ENCODE data around the gene RPL27A.

The RPL27A gene

DNA sequence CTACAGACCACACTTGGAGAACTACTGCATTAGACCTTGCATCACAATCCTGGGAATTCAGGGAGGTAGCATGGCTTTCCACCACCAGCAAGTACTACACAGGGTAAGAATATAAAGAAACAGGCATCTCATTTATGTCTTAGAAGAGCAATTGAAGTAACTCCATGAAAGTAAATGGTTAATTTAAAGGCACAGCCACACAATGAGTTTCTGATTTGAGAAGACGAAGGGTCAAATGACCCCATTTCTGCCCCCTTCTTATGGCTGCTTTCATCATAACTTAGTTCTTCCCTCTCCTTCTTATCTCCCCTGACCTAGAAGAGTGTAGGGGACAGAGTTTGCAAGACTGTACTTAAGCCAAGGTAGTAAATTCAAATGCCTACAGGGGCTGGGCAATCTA is 6.1 kb upstream of the RPL27A start:
- no peak for DNase-seq

DNA sequence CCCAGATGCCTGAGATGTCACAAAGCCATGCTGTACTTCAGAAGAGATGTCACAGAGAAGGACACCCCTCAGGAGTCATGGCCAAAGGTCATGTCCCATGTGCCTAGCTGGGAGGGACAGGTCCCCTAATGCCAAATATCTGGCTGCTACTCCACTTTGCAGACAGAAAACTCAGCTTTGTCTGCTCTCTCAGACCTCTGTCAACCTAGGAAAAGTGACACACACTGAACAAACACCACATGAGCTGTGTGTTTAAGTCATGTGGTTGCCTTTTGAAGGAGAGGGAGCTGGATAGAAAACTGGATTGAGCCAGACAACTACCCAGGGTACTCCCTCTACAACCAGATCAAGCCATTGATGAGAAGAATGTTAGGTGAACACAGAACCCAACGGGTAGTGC is 3.6 kb upstream of the RPL27A start:
- DNase-seq, result no peak

GRCh38 chr11:8681837-8682302 is 722 bp upstream of the RPL27A start:
- DNase-seq, result no peak

- no peak for DNase-seq
These were observed 669 bp downstream of the RPL27A start for GRCh38 chr11:8683115-8683807.

DNA sequence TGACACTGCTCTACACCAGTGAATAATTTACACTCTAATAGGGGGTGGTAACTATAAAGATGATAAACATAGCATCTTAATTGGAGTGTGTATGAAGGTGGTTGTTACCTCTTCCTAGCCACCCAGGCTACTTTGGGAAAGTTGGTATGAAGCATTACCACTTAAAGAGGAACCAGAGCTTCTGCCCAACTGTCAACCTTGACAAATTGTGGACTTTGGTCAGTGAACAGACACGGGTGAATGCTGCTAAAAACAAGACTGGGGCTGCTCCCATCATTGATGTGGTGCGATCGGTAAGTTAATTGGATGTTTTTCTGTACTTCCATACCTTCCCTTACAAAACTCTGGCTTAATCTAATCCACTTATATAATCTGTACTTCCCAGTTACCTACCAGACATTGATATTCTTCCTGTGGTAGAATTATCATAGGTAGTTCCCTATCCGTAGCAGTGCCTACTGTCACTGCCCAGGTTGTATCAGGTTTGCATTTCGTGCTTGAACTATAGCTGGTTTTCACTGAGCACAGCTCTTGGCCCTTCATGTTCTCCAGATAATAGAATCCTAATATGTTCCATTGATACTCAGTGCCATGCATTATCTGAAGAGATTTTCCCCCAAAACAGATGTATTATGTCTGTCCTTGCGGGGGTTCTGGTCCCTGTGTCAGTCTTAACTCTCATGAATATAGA is 2.2 kb downstream of the RPL27A start:
- DNase-seq, result no peak

DNA sequence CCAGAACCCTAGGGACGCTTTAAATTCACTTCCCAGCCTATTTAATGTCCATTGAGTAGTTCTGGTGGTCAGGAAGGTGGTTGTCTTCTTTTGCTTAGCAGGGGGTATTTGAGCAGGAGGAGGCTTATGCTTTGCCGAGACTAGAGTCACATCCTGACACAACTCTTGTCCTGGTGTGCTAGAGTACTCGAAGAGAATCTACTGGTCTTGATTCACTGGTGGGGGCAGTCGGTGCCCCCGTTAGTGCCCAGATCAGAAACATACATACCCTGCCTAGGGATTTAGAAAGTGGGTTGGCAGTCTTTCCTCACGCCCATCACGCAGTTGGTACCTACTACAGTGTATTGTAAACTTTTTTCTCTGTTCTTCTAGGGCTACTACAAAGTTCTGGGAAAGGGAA is 2.7 kb downstream of the RPL27A start:
- DNase-seq, result no peak

DNA sequence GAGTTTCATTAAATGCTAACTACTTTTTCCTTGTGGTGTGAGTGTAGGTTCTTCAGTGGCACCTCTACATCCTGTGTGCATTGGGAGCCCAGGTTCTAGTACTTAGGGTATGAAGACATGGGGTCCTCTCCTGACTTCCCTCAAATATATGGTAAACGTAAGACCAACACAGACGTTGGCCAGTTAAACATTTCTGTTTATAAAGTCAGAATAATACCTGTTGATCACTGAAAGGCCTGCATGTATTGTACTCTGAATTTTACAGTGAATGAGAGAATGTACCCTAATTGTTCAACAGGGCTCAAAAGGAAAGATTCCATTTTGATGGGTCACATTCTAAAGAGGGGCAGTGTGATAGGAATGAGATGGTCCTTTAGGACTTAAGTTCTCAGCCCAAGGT is 3.2 kb downstream of the RPL27A start:
- no peak for DNase-seq

- no peak for DNase-seq
These were observed 3.7 kb downstream of the RPL27A start for GRCh38 chr11:8686325-8686724.

- no peak for DNase-seq
These were observed 6.1 kb downstream of the RPL27A start for GRCh38 chr11:8688414-8689362.

GRCh38 chr11:8689726-8690255 is 7.2 kb downstream of the RPL27A start:
- no peak for DNase-seq

DNA sequence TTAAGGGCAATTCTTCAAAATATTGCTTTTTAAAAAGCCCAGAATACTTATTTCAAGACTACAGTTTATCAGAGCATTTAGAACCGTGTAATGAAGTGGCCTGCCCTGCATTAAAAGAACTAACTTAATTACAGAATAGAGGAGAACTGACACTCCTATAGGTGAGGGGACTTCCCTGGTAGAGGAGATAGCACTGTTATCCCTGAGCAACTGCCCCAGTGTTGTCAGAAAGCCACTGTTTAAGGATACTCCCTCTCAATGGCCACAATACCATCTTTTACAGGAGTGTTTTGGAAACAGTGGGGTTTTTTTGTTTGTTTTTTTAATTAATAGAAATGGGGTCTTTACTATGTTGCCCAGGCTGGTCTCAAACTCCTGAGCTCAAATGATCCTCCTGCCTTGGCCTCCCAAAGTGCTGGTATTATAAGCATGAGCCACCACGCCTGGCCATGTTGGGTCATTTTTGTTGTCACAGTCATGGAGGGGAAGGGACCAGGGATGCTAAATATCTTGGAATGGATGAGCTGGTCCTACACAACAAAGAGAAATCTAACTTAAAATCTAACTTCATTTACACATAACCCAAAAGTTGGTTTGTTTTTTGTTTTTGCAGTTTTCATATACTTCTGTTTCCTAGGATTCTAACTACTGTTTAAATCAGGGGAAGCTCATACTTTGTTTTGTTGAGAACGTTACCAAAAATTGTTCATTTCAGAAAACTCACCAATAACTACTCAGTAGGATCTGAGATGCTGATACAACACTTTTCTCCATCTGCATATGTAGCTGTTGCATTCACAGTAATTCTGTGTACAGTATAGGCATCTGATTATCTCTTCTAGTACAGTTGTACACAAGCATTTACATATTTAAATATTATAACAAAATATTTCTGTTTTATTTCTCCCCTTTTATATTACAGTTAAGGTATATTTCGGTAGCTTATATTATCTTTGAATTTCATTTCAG is 8.1 kb downstream of the RPL27A start:
- DNase-seq, result no peak

- DNase-seq, result no peak
These were observed 9.0 kb downstream of the RPL27A start for GRCh38 chr11:8691601-8692000.

- no peak for DNase-seq
These were observed 9.8 kb downstream of the RPL27A start for GRCh38 chr11:8692417-8692816.

GRCh38 chr11:8693010-8693551 is 10.5 kb downstream of the RPL27A start:
- no peak for DNase-seq

DNA sequence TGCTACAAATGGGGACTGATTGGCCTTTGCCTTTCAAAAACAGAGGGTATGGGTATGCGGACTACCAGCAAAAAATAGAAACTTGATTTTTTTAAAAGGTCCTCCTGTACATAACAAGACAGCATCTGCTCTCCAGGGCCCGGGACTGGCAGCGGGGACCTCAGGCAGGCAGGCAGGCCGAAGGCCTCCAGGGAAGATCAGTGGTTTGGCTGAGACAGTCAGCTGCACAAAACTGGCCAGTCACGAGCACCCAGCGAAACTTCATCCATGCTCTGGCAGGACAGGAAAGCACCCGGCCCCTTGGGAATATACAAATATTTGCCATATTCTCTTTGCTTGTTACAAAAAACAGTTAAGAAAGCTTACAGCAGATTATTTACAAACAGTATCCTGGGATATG is 11.0 kb downstream of the RPL27A start:
- DNase-seq, result no peak

GRCh38 chr11:8694137-8694536 is 11.5 kb downstream of the RPL27A start:
- DNase-seq, result no peak

GRCh38 chr11:8697054-8697453 is 14.5 kb downstream of the RPL27A start:
- DNase-seq, result no peak

DNA sequence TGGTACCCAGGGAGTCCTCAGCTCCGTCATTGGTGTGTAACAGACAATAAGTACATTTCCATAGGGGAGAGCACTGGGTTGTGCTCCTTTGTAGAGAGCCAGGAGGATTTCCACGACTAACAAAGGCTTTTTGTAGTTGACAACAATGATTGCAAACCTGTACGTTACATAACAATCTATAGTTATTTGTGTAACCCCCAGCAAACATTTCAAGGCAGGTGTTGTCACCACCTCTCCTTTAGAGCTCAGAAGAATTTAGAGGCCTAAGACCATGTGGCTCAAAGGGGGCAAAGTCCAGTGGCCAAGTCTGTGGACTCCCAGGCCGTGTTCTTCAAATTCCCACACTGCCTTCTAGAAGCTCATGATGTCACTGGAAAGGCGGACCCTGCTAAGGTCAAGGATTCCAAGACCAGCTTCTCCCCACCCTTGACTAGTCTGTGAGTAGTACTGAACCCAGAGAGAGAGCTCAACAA is 15.8 kb downstream of the RPL27A start:
- DNase-seq, result no peak

- no peak for DNase-seq
These were observed 16.4 kb downstream of the RPL27A start for GRCh38 chr11:8698917-8699441.

DNA sequence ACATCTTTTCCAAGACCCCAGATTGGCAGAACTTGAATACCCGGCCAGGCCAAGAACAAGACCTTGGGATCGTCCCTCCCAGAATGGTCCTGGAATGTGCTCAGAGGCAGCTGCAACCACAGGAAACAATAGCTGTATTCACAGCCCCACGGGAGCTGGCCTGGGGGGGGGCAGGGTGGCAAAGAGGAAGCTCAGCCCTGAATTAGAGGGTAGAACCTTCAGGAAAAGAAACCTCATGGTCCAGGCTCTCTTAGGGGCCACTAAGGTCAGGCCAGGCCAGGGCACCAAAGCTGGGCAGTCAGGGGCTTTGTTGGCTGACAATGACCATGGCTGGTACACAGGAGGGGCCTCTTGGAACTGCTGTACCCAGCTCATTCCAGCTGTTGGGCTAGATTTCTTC is 17.3 kb downstream of the RPL27A start:
- no peak for DNase-seq

DNA sequence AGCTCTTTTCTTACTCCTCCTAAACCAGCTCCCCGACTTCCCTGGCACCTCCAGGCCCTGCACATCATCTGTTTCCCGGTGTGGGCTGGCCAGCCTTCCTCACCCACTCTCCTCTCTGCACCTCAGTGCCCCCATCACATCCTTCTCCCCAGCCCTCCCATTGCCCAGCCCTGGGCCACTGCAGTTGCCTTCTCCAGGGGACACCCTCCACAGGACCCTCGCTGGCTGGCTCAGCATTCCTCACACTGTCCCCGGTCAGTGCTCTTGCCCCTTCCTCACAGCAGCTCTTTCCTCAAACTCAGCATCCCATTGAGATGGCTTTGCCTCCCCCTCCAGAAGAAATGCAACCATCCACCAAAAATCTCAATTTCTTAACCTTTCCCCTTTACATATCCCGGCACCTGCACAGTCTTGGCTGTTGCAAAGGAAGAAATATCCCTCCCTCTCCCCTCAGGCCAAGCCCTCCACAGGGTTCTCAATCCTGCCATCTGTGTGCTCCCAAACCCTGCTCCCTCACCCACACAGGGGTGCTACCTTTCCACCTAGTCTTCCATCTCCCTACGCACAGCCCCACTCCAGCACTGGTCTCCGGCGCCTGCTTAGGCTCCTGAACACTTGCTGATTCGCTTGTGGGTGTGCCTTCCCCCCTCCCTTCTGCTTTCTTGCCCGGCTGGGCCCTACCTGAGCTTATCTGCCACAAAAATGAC is 19.5 kb downstream of the RPL27A start:
- no peak for DNase-seq

Data from GF-D8 (cell line).